H1 (cell line): ENCODE data around the gene PCDH9. TPM values are rescaled to one million over a fixed set of nuclear protein-coding genes. Genes with fewer than 3 reads are reported as not detected.

Source experiments
- CTCF ChIA-PET: fragments of 300-600 bp; sonication (Branson Sonifier 250); formaldehyde crosslinking; loops from one replicate; lab custom pipeline; 2021; ENCODE audit not compliant: partially characterized antibody; lab: Charles Lee
- POLR2A ChIA-PET: fragments of 300-600 bp; sonication (Branson Sonifier 250); formaldehyde crosslinking; loops from one replicate; lab custom pipeline; 2021; ENCODE audit warnings: inconsistent platforms; ENCODE audit not compliant: partially characterized antibody; lab: Charles Lee
- DNase-seq, 2 experiments: peaks; one replicate each; pipeline versions ENCODE4 v3.0.0 to v3.0.0-alpha.2; 2010 to 2022; ENCODE audit warnings: low spot score in 2 of 2, low read depth in 1 of 2, mixed read lengths in 1 of 2
- FAIRE-seq: peaks from 2 replicates; lab custom pipeline; 2011; peaks lifted over from hg19 to GRCh38; lab: Jason Lieb, UNC
- H2AFZ ChIP-seq: 2 replicates; pipeline ENCODE4 v1.8.1; 2012; ENCODE audit warnings: low read length, inconsistent platforms
- H2AK5ac ChIP-seq: 2 replicates; pipeline ENCODE4 v1.6.1; 2013; ENCODE audit warnings: low read depth, low read length
- H2BK120ac ChIP-seq: replicated peaks from 2 replicates; pipeline ENCODE3; 2013; ENCODE audit warnings: low read depth, low read length, inconsistent platforms
- H2BK12ac ChIP-seq: 2 replicates; pipeline ENCODE4 v1.6.1; 2013; ENCODE audit warnings: low read depth, low read length
- H2BK15ac ChIP-seq: 2 replicates; pipeline ENCODE4 v1.6.1; 2013; ENCODE audit warnings: low read length
- H2BK20ac ChIP-seq: 2 replicates; pipeline ENCODE4 v1.6.1; 2013; ENCODE audit warnings: low read length
- H2BK5ac ChIP-seq: 2 replicates; pipeline ENCODE4 v1.6.1; 2013; ENCODE audit warnings: low read depth, low read length
- H3K14ac ChIP-seq: 2 replicates; pipeline ENCODE4 v1.6.1; 2013; ENCODE audit warnings: inconsistent platforms; ENCODE audit not compliant: insufficient read length
- H3K18ac ChIP-seq: 2 replicates; pipeline ENCODE4 v1.6.1; 2013; ENCODE audit warnings: low read length; ENCODE audit errors: extremely low read depth
- H3K23ac ChIP-seq: 2 replicates; pipeline ENCODE4 v1.6.1; 2013; ENCODE audit warnings: inconsistent platforms; ENCODE audit not compliant: insufficient read length
- H3K23me2 ChIP-seq: 2 replicates; pipeline ENCODE4 v1.6.1; 2013; ENCODE audit warnings: low read depth, low read length
- H3K27ac ChIP-seq: 2 replicates; pipeline ENCODE4 v1.6.1; 2011; ENCODE audit warnings: low read depth, low read length, inconsistent platforms
- H3K27me3 ChIP-seq, 4 experiments: replicated peaks in 1 of 4; 1 replicate in 1 of 4; 2 replicates in 3 of 4; pipeline versions ENCODE4 v1.6.1 to v1.8.1; 2011 to 2013; ENCODE audit warnings: low read length in 3 of 4, mild to moderate bottlenecking in 3 of 4, inconsistent platforms in 2 of 4, mixed read lengths in 2 of 4, moderate library complexity in 1 of 4; ENCODE audit not compliant: control insufficient read depth in 3 of 4, insufficient read depth in 3 of 4; ENCODE audit errors: extremely low read depth in 1 of 4
- H3K36me3 ChIP-seq, 4 experiments: 2 replicates each; pipeline versions ENCODE4 v1.6.1 to v1.8.1; 2011 to 2013; ENCODE audit warnings: mild to moderate bottlenecking in 4 of 4, low read length in 3 of 4, moderate library complexity in 2 of 4, control low read depth in 1 of 4, inconsistent platforms in 1 of 4; ENCODE audit not compliant: insufficient read depth in 4 of 4, control insufficient read depth in 2 of 4
- H3K4ac ChIP-seq: replicated peaks from 2 replicates; pipeline ENCODE3; 2013; ENCODE audit warnings: low read length, low read depth, mixed read lengths, inconsistent platforms; ENCODE audit not compliant: insufficient read length
- H3K4me1 ChIP-seq, 4 experiments: replicated peaks in 1 of 4; 1 replicate in 1 of 4; 2 replicates in 3 of 4; pipeline versions ENCODE4 v1.6.1 to v1.8.1; 2011 to 2013; ENCODE audit warnings: low read length in 3 of 4, inconsistent platforms in 2 of 4, mixed read lengths in 1 of 4; ENCODE audit not compliant: insufficient read depth in 4 of 4, control insufficient read depth in 3 of 4
- H3K4me2 ChIP-seq, 2 experiments: 2 replicates each; pipeline versions ENCODE4 v1.6.1 to v1.8.1; 2011 to 2013; ENCODE audit warnings: low read depth in 2 of 2, low read length in 2 of 2, control low read depth in 1 of 2, inconsistent platforms in 1 of 2, mild to moderate bottlenecking in 1 of 2; ENCODE audit not compliant: insufficient read depth in 1 of 2
- H3K4me3 ChIP-seq, 4 experiments: fragments of 200-600, 300-600 bp in 1 of 4; sonication (generic), shearing (Covaris generic), sonication (Bioruptor Twin) in 1 of 4; 2 replicates each; pipeline versions ENCODE4 v1.5.1 to v1.8.1; 2011 to 2016; ENCODE audit warnings: low read length in 4 of 4, low read depth in 3 of 4, control low read depth in 2 of 4, inconsistent platforms in 2 of 4, mild to moderate bottlenecking in 2 of 4, mixed read lengths in 1 of 4, moderate library complexity in 1 of 4; ENCODE audit not compliant: insufficient read depth in 2 of 4; ENCODE audit errors: extremely low read depth in 1 of 4
- H3K56ac ChIP-seq: replicated peaks from 2 replicates; pipeline ENCODE3; 2013; ENCODE audit warnings: low read depth, mild to moderate bottlenecking, mixed read lengths, low read length, inconsistent platforms; ENCODE audit not compliant: insufficient read length
- H3K79me1 ChIP-seq: 2 replicates; pipeline ENCODE4 v1.6.1; 2013; ENCODE audit warnings: low read depth, low read length, control low read depth
- H3K79me2 ChIP-seq, 2 experiments: 2 replicates each; pipeline versions ENCODE4 v1.6.1 to v1.8.1; 2012 to 2013; ENCODE audit warnings: low read length in 2 of 2, mild to moderate bottlenecking in 2 of 2, inconsistent platforms in 1 of 2; ENCODE audit not compliant: insufficient read depth in 2 of 2, control insufficient read depth in 1 of 2
- H3K9ac ChIP-seq, 4 experiments: replicated peaks in 1 of 4; 1 replicate in 1 of 4; 2 replicates in 3 of 4; pipeline versions ENCODE4 v1.6.1 to v1.8.1; 2011 to 2013; ENCODE audit warnings: low read depth in 3 of 4, low read length in 3 of 4, control low read depth in 2 of 4, mild to moderate bottlenecking in 2 of 4, moderate library complexity in 2 of 4, inconsistent platforms in 1 of 4; ENCODE audit errors: extremely low read depth in 1 of 4
- H3K9me3 ChIP-seq, 2 experiments: 2 replicates each; pipeline versions ENCODE4 v1.6.1 to v1.8.1; 2012 to 2013; ENCODE audit warnings: mild to moderate bottlenecking in 2 of 2, moderate library complexity in 2 of 2, control low read depth in 1 of 2, inconsistent platforms in 1 of 2, low read depth in 1 of 2, low read length in 1 of 2, mixed read lengths in 1 of 2; ENCODE audit not compliant: insufficient read depth in 2 of 2
- H4K20me1 ChIP-seq, 2 experiments: replicated peaks in 1 of 2; 2 replicates each; pipeline versions ENCODE3 to v1.8.1; 2011 to 2013; ENCODE audit warnings: inconsistent platforms in 2 of 2, low read length in 2 of 2, mild to moderate bottlenecking in 1 of 2; ENCODE audit not compliant: insufficient read depth in 2 of 2, control insufficient read depth in 1 of 2
- H4K5ac ChIP-seq: 2 replicates; pipeline ENCODE4 v1.6.1; 2013; ENCODE audit warnings: low read length, low read depth, mixed read lengths, inconsistent platforms; ENCODE audit not compliant: insufficient read length
- H4K8ac ChIP-seq: 2 replicates; pipeline ENCODE4 v1.8.0; 2013; ENCODE audit warnings: mild to moderate bottlenecking, moderate library complexity, low read length, inconsistent platforms; ENCODE audit not compliant: insufficient read depth; ENCODE audit errors: extremely low read depth
- H4K91ac ChIP-seq: replicated peaks from 2 replicates; pipeline ENCODE3; 2013; ENCODE audit warnings: low read length, mixed read lengths, inconsistent platforms; ENCODE audit not compliant: insufficient read length
- ATF2 ChIP-seq: IDR thresholded peaks from 2 replicates; pipeline ENCODE4 v1.6.1; 2012; ENCODE audit warnings: low read length, inconsistent platforms
- BRCA1 ChIP-seq: IDR thresholded peaks from 2 replicates; pipeline ENCODE4 v1.6.1; 2012; ENCODE audit warnings: low read depth, low read length, improper control_type of control experiment
- FOSL1 ChIP-seq: IDR thresholded peaks from 2 replicates; pipeline ENCODE4 v1.6.1; 2011; ENCODE audit warnings: mild to moderate bottlenecking, low read depth, low read length, moderate library complexity; ENCODE audit not compliant: insufficient read depth
- SUZ12 ChIP-seq: fragments of 200-600 bp; sonication (generic); IDR thresholded peaks from 2 replicates; pipeline ENCODE4 v1.6.1; 2012; ENCODE audit warnings: mild to moderate bottlenecking, inconsistent platforms, low read length, moderate library complexity, mixed read lengths
- TAF7 ChIP-seq: optimal IDR thresholded peaks from 2 replicates; pipeline ENCODE3; 2011; ENCODE audit warnings: low read depth, mild to moderate bottlenecking, inconsistent platforms, low read length, moderate library complexity, borderline replicate concordance
- TBP ChIP-seq: IDR thresholded peaks from 2 replicates; pipeline ENCODE4 v1.6.1; 2011; ENCODE audit warnings: low read depth, low read length, improper control_type of control experiment
- TCF12 ChIP-seq: IDR thresholded peaks from 2 replicates; pipeline ENCODE4 v1.6.1; 2011; ENCODE audit warnings: low read depth, mild to moderate bottlenecking, low read length
- USF2 ChIP-seq: IDR thresholded peaks from 2 replicates; pipeline ENCODE4 v1.6.1; 2011; ENCODE audit warnings: low read length, improper control_type of control experiment
- YY1 ChIP-seq: IDR thresholded peaks from 2 replicates; pipeline ENCODE4 v1.6.1; 2011; ENCODE audit warnings: low read depth, mild to moderate bottlenecking, low read length
- WGBS, 2 experiments: shearing (Covaris generic) in 1 of 2; methylation state at CpG; one replicate each; pipeline versions ENCODE4 v1.1.6 to v1.1.7; 2013 to 2015; ENCODE audit warnings: low lambda C conversion rate in 2 of 2, mixed read lengths in 2 of 2, inconsistent platforms in 1 of 2, low coverage in 1 of 2, missing lambda C conversion rate in 1 of 2; ENCODE audit not compliant: insufficient replicate concordance in 2 of 2, insufficient coverage in 1 of 2, insufficient read length in 1 of 2; ENCODE audit errors: extremely low coverage in 1 of 2, missing lambda C conversion rate in 1 of 2; 5-methylcytosine and 5-hydroxymethylcytosine counted together
- polyA plus RNA-seq, 7 experiments: library from polyadenylated mRNA; depleted of rRNA in 3 of 7; stranded (reverse) in 5 of 7; unstranded in 2 of 7; fragments of >200 nt in 5 of 7; fragments of 200-250 nt in 2 of 7; gene quantifications; 1 replicate in 5 of 7; 2 replicates in 1 of 7; 4 replicates in 1 of 7; pipeline versions ENCODE4 v1.2.1 to v1.2.3, GENCODE V29; 2011 to 2013; ENCODE audit warnings: missing spikeins in 2 of 7, mixed read lengths in 2 of 7
- total RNA-seq: library from RNA; stranded (reverse); fragmentation: NEBNext Ultra II Directional; extraction: Animal tissue kit (Norgen Biotek cat#: 25700); gene quantifications from 2 replicates; pipeline ENCODE4 v1.2.1, GENCODE V29; 2021

PCDH9 gene
- total and polyA plus RNA-seq, 2 of the 8 experiments (the other 6 are each of a cell fraction or from before 2014, with no cell fraction given): 0.12 to 0.60 TPM

- H3K18ac ChIP-seq: no peak overlapping the region
- H2BK20ac ChIP-seq: no peak overlapping the region
- H2AK5ac ChIP-seq: no peak overlapping the region
- no peak overlapping the region for H2BK12ac ChIP-seq
- H4K5ac ChIP-seq: no peak overlapping the region
- H2BK120ac ChIP-seq: no peak overlapping the region
- no peak for DNase-seq
- H3K9ac ChIP-seq: no peak overlapping the region
- ChIA-PET CTCF (no interaction called here), POLR2A (no interaction called here)
- 98% methylated on average over 3 of the region's 3 CpGs; no CpG with 5 or more reads in 1 of the 2 experiments for WGBS, 2 experiments
- no peaks in the 10 kb centered on the region for H3K27me3 ChIP-seq
- no peak overlapping the region for H4K8ac ChIP-seq
- no peak overlapping the region for H2AFZ ChIP-seq
- H3K36me3 ChIP-seq: no peaks in the 10 kb centered on the region
- no peak overlapping the region for H3K4me3 ChIP-seq
- no peaks in the 10 kb centered on the region for H3K79me2 ChIP-seq
- no peak overlapping the region for H4K91ac ChIP-seq
- no peak overlapping the region for H3K23ac ChIP-seq
- H3K14ac ChIP-seq: no peak overlapping the region
- H2BK15ac ChIP-seq: no peak overlapping the region
- H3K9me3 ChIP-seq: no peaks in the 10 kb centered on the region
- H2BK5ac ChIP-seq: no peak overlapping the region
- no peak overlapping the region for H3K4me2 ChIP-seq
- H3K79me1 ChIP-seq: no peaks in the 10 kb centered on the region
- no peaks in the 10 kb centered on the region for H4K20me1 ChIP-seq
- H3K4ac ChIP-seq: no peak overlapping the region
- no peak overlapping the region for H3K56ac ChIP-seq
- no peak for FAIRE-seq
- H3K4me1 ChIP-seq: no peaks in the 10 kb centered on the region
- no peak overlapping the region for H3K27ac ChIP-seq
- H3K23me2 ChIP-seq: no peaks in the 10 kb centered on the region
- TF ChIP-seq ATF2: no peak
- no peak for TF ChIP-seq YY1
- no peak for TF ChIP-seq TBP
- no peak for TF ChIP-seq FOSL1
- no peak for TF ChIP-seq USF2
- TF ChIP-seq SUZ12: no peak
- TF ChIP-seq BRCA1: no peak
- TF ChIP-seq TCF12: no peak
- TF ChIP-seq TAF7: no peak
Observed at GRCh38 chr13:66397133-66397532, 833.0 kb downstream of the PCDH9 start.
